OCI-LY1 (cell line): ENCODE data around the gene SNED1.

Experiments
- H2AFZ ChIP-seq: fragments of 200-600 bp; sonication (generic), shearing (Covaris generic); 2 replicates; pipeline ENCODE4 v1.6.0; 2014; ENCODE audit warnings: antibody characterized with exemption, mild to moderate bottlenecking, low read length
- H3F3A ChIP-seq: fragments of 200-600 bp; sonication (generic), shearing (Covaris generic); 2 replicates; pipeline ENCODE4 v1.6.0; 2014; ENCODE audit warnings: mild to moderate bottlenecking, antibody characterized with exemption, low read length, moderate library complexity; ENCODE audit not compliant: insufficient read depth
- H3K27ac ChIP-seq: fragments of 200-600 bp; sonication (generic); 2 replicates; pipeline ENCODE4 v1.5.1; 2014; ENCODE audit warnings: low read length, mixed run types, mild to moderate bottlenecking, low read depth; ENCODE audit not compliant: poor library complexity, severe bottlenecking
- H3K27me3 ChIP-seq: fragments of 200-600 bp; sonication (generic); 2 replicates; pipeline ENCODE4 v1.6.0; 2014; ENCODE audit warnings: antibody characterized with exemption, mild to moderate bottlenecking, low read length, moderate library complexity; ENCODE audit not compliant: insufficient read depth
- H3K36me3 ChIP-seq: fragments of 200-600 bp; sonication (generic); 2 replicates; pipeline ENCODE4 v1.6.1; 2014; ENCODE audit warnings: mild to moderate bottlenecking, antibody characterized with exemption, low read length, moderate library complexity, mixed read lengths; ENCODE audit not compliant: insufficient read depth
- H3K4me1 ChIP-seq: fragments of 200-600 bp; sonication (generic); 2 replicates; pipeline ENCODE4 v1.5.1; 2014; ENCODE audit warnings: mild to moderate bottlenecking, low read length, moderate library complexity; ENCODE audit not compliant: insufficient read depth, severe bottlenecking
- H3K4me2 ChIP-seq: fragments of 200-600 bp; sonication (generic), shearing (Covaris generic); 2 replicates; pipeline ENCODE4 v1.6.1; 2014; ENCODE audit warnings: low read length
- H3K4me3 ChIP-seq: fragments of 200-600 bp; sonication (generic); 2 replicates; pipeline ENCODE4 v1.5.1; 2014; ENCODE audit warnings: low read length, low read depth, mild to moderate bottlenecking, mixed read lengths; ENCODE audit not compliant: poor library complexity, severe bottlenecking
- H3K79me2 ChIP-seq: fragments of 200-600 bp; shearing (Covaris generic); 2 replicates; pipeline ENCODE4 v1.6.1; 2016; ENCODE audit warnings: mixed run types, low read length, mixed read lengths; ENCODE audit not compliant: insufficient read depth
- H3K9ac ChIP-seq: fragments of 200-600 bp; sonication (generic), shearing (Covaris generic); 2 replicates; pipeline ENCODE4 v1.6.1; 2014; ENCODE audit warnings: mild to moderate bottlenecking, low read length, mixed read lengths
- H3K9me2 ChIP-seq: fragments of 200-600 bp; sonication (generic), shearing (Covaris generic); 2 replicates; pipeline ENCODE4 v1.6.1; 2014; ENCODE audit warnings: low read depth, mild to moderate bottlenecking, low read length, mixed read lengths
- H3K9me3 ChIP-seq: fragments of 200-600 bp; shearing (Covaris generic); 2 replicates; pipeline ENCODE4 v1.6.1; 2014; ENCODE audit warnings: low read length, mixed read lengths
- H4K20me1 ChIP-seq: fragments of 200-600 bp; sonication (generic), shearing (Covaris generic); 2 replicates; pipeline ENCODE4 v1.6.0; 2016; ENCODE audit warnings: mild to moderate bottlenecking, low read length; ENCODE audit not compliant: insufficient read depth
- CTCF ChIP-seq: fragments of 200-600 bp; sonication (generic), shearing (Covaris generic); IDR thresholded peaks from 2 replicates; pipeline ENCODE4 v1.5.1; 2017; ENCODE audit warnings: mild to moderate bottlenecking, antibody characterized with exemption, low read length, moderate library complexity, mixed read lengths
- EZH2 ChIP-seq: fragments of 200-600 bp; sonication (generic), shearing (Covaris generic); IDR thresholded peaks from 2 replicates; pipeline ENCODE4 v1.8.0; 2017; ENCODE audit warnings: borderline replicate concordance, mixed run types, mild to moderate bottlenecking, antibody characterized with exemption, low read length, moderate library complexity, mixed read lengths

Gene SNED1

GRCh38 chr2:241114836-241115235, 116.4 kb downstream of the SNED1 start:
- H3K9ac ChIP-seq: no peak overlapping the region
- no peaks in the 10 kb centered on the region for H4K20me1 ChIP-seq
- no peak overlapping the region for H2AFZ ChIP-seq
- no peak overlapping the region for H3K4me3 ChIP-seq
- H3K9me3 ChIP-seq: no peaks in the 10 kb centered on the region
- peaks cover 4% of the 10 kb centered on the region; the same call in 1 of the 2 replicates for H3F3A ChIP-seq
- TF ChIP-seq CTCF: no peak
- TF ChIP-seq EZH2: no peak
- no peaks in the 10 kb centered on the region for H3K27me3 ChIP-seq
- no peaks in the 10 kb centered on the region for H3K9me2 ChIP-seq
- no peak overlapping the region for H3K27ac ChIP-seq
- H3K36me3 ChIP-seq: peaks cover 33% of the 10 kb centered on the region
- no peaks in the 10 kb centered on the region for H3K79me2 ChIP-seq
- peaks cover 30% of the 10 kb centered on the region for H3K4me1 ChIP-seq
- H3K4me2 ChIP-seq: no peak overlapping the region

- Histone ChIP-seq H2AFZ (no peak overlapping the region), H4K20me1 (no peaks in the 10 kb centered on the region), H3K4me3 (no peak overlapping the region), H3K27ac (no peak overlapping the region), H3K36me3 (peaks cover 34% of the 10 kb centered on the region), H3F3A (peaks cover 4% of the 10 kb centered on the region; the same call in 1 of the 2 replicates), H3K9ac (no peak overlapping the region), H3K79me2 (no peaks in the 10 kb centered on the region), H3K9me2 (no peaks in the 10 kb centered on the region), H3K9me3 (no peaks in the 10 kb centered on the region), H3K4me1 (peaks cover 25% of the 10 kb centered on the region), H3K27me3 (no peaks in the 10 kb centered on the region), H3K4me2 (no peak overlapping the region)
- TF ChIP-seq EZH2: no peak
- no peak for TF ChIP-seq CTCF
These were observed 116.9 kb downstream of the SNED1 start for GRCh38 chr2:241115361-241115760.

- Histone ChIP-seq H3K9me3 (no peaks in the 10 kb centered on the region), H3K9me2 (no peaks in the 10 kb centered on the region), H3F3A (peaks cover 4% of the 10 kb centered on the region; the same call in 1 of the 2 replicates), H3K36me3 (peaks cover 46% of the 10 kb centered on the region), H2AFZ (no peak overlapping the region), H3K27me3 (no peaks in the 10 kb centered on the region), H3K4me1 (peaks cover 10% of the 10 kb centered on the region), H3K9ac (no peak overlapping the region), H3K79me2 (no peaks in the 10 kb centered on the region), H3K27ac (no peak overlapping the region), H4K20me1 (no peaks in the 10 kb centered on the region), H3K4me2 (no peak overlapping the region), H3K4me3 (no peak overlapping the region)
- TF ChIP-seq EZH2: no peak
- no peak for TF ChIP-seq CTCF
These were observed 118.5 kb downstream of the SNED1 start for GRCh38 chr2:241116606-241117560.
